Superior temporal gyrus (tissue), 1 donor: ENCODE measurements around the gene LILRB5.
"Not testable (repeated sequence)": the region's sequence is repeated elsewhere in the genome, so short reads cannot be mapped to it uniquely, and the experiment has no call there.

ENCODE experiments used
- DNase-seq: peaks from one replicate; pipeline ENCODE4 v3.0.0-alpha.2; 2016; ENCODE audit errors: extremely low spot score

The LILRB5 gene

GRCh38 chr19:54275951-54276350 is 18.9 kb upstream of the LILRB5 start:
- no peak for DNase-seq

- not testable (repeated sequence) for DNase-seq
Measured at GRCh38 chr19:54274516-54274915, 17.4 kb upstream of the LILRB5 start.

- no peak for DNase-seq
Measured at GRCh38 chr19:54273821-54274220, 16.7 kb upstream of the LILRB5 start.

GRCh38 chr19:54272181-54272580 is 15.1 kb upstream of the LILRB5 start:
- not testable (repeated sequence) for DNase-seq

- not testable (repeated sequence) for DNase-seq
Measured at GRCh38 chr19:54271587-54271986, 14.5 kb upstream of the LILRB5 start.

GRCh38 chr19:54271106-54271505 is 14.0 kb upstream of the LILRB5 start:
- no peak for DNase-seq

GRCh38 chr19:54268936-54269335 is 11.9 kb upstream of the LILRB5 start:
- DNase-seq: no peak

- DNase-seq: peak; percentile 68
Measured at GRCh38 chr19:54266133-54266532, 9.1 kb upstream of the LILRB5 start.

- no peak for DNase-seq
Measured at GRCh38 chr19:54262470-54262869, 5.4 kb upstream of the LILRB5 start.

- no peak for DNase-seq
Measured at GRCh38 chr19:54262066-54262465, 5.0 kb upstream of the LILRB5 start.

GRCh38 chr19:54256250-54257115 is 590 bp downstream of the LILRB5 start:
- no peak for DNase-seq

- DNase-seq: no peak
Measured at GRCh38 chr19:54255105-54255775, 1.8 kb downstream of the LILRB5 start.

- no peak for DNase-seq
Measured at GRCh38 chr19:54254195-54254906, 2.7 kb downstream of the LILRB5 start.

- DNase-seq: no peak
Measured at GRCh38 chr19:54253331-54254194, 3.5 kb downstream of the LILRB5 start.

GRCh38 chr19:54252845-54253244 is 4.2 kb downstream of the LILRB5 start:
- DNase-seq: no peak

- DNase-seq: no peak
Measured at GRCh38 chr19:54252243-54252642, 4.8 kb downstream of the LILRB5 start.

- peak; percentile 18 for DNase-seq
Measured at GRCh38 chr19:54248016-54248601, 9.0 kb downstream of the LILRB5 start.

GRCh38 chr19:54247106-54247930 is 9.8 kb downstream of the LILRB5 start:
- DNase-seq: no peak

GRCh38 chr19:54245936-54246335 is 11.1 kb downstream of the LILRB5 start:
- no peak for DNase-seq

- DNase-seq: not testable (repeated sequence)
Measured at GRCh38 chr19:54243809-54244208, 13.3 kb downstream of the LILRB5 start.
